DLD1 (cell line): ENCODE results near the gene SQSTM1.

Experiments
- in situ Hi-C: cut with HindIII; loops from 2 replicates; pipeline ENCODE4 v1.10.0; 2017; ENCODE audit warnings: low sequenced_read_pairs

SQSTM1 gene

GRCh38 chr5:179794575-179794974 is 26.1 kb upstream of the SQSTM1 start:
- in situ Hi-C loops = no loop called here

GRCh38 chr5:179795049-179795862 is 25.4 kb upstream of the SQSTM1 start:
- in situ Hi-C loops = no loop called here

- in situ Hi-C loops = no loop called here
Observed at GRCh38 chr5:179795863-179796833, 24.6 kb upstream of the SQSTM1 start.

- in situ Hi-C loops = no loop called here
Observed at GRCh38 chr5:179796877-179797608, 23.7 kb upstream of the SQSTM1 start.

- in situ Hi-C loops = no loop called here
Observed at GRCh38 chr5:179797741-179798140, 23.0 kb upstream of the SQSTM1 start.

GRCh38 chr5:179798144-179798770 is 22.4 kb upstream of the SQSTM1 start:
- in situ Hi-C loops = no loop called here

- in situ Hi-C loops = no loop called here
Observed at GRCh38 chr5:179798771-179799643, 21.7 kb upstream of the SQSTM1 start.

GRCh38 chr5:179799644-179799973 is 21.1 kb upstream of the SQSTM1 start:
- in situ Hi-C loops = no loop called here

GRCh38 chr5:179800071-179800695 is 20.5 kb upstream of the SQSTM1 start:
- in situ Hi-C loops = no loop called here

- in situ Hi-C loops = no loop called here
Observed at GRCh38 chr5:179800696-179801201, 20.0 kb upstream of the SQSTM1 start.

GRCh38 chr5:179801304-179802206 is 19.1 kb upstream of the SQSTM1 start:
- in situ Hi-C loops = no loop called here

GRCh38 chr5:179802207-179802883 is 18.4 kb upstream of the SQSTM1 start:
- in situ Hi-C loops = no loop called here

- in situ Hi-C loops = no loop called here
Observed at GRCh38 chr5:179802950-179803562, 17.6 kb upstream of the SQSTM1 start.

GRCh38 chr5:179803651-179804554 is 16.8 kb upstream of the SQSTM1 start:
- in situ Hi-C loops = no loop called here

- in situ Hi-C loops = no loop called here
Observed at GRCh38 chr5:179804555-179804947, 16.2 kb upstream of the SQSTM1 start.

GRCh38 chr5:179805070-179805528 is 15.6 kb upstream of the SQSTM1 start:
- in situ Hi-C loops = no loop called here
